HepG2 (cell line): Measurements from ENCODE around the gene MEGF6. TPM values are rescaled to one million over a fixed set of nuclear protein-coding genes. Genes with fewer than 3 reads are reported as not detected.
A peak's percentile ranks its signal among the peaks of the same experiment; 100 is the strongest.

Experiments
- ATF6 ChIP-seq: sonication (generic); formaldehyde crosslinking; conservative IDR thresholded peaks from 2 replicates; pipeline ENCODE4 v1.4.0; 2020; ENCODE audit warnings: missing genetic modification reagents
- ATRX ChIP-seq: sonication (generic); formaldehyde crosslinking; IDR thresholded peaks from 2 replicates; pipeline ENCODE4 v1.4.0; 2020; ENCODE audit warnings: missing genetic modification reagents, borderline replicate concordance
- CBFB ChIP-seq: sonication (generic); formaldehyde crosslinking; IDR thresholded peaks from 2 replicates; pipeline ENCODE4 v1.4.0; 2020; ENCODE audit warnings: missing genetic modification reagents
- CCDC6 ChIP-seq: sonication (generic); formaldehyde crosslinking; IDR thresholded peaks from 2 replicates; pipeline ENCODE4 v1.8.1; 2022; ENCODE audit warnings: mild to moderate bottlenecking, missing genetic modification reagents, moderate library complexity
- HIVEP1 ChIP-seq: sonication (generic); formaldehyde crosslinking; IDR thresholded peaks from 2 replicates; pipeline ENCODE4 v1.4.0; 2020; ENCODE audit warnings: mild to moderate bottlenecking, missing genetic modification reagents
- IRX3 ChIP-seq: sonication (generic); formaldehyde crosslinking; IDR thresholded peaks from 2 replicates; pipeline ENCODE4 v1.8.1; 2023; ENCODE audit warnings: mild to moderate bottlenecking, low read depth, missing genetic modification reagents, borderline replicate concordance
- ISL2 ChIP-seq: sonication (generic); formaldehyde crosslinking; IDR thresholded peaks from 2 replicates; pipeline ENCODE4 v1.5.0; 2020; ENCODE audit warnings: missing genetic modification reagents
- KLF15 ChIP-seq: sonication (generic); formaldehyde crosslinking; IDR thresholded peaks from 2 replicates; pipeline ENCODE4 v1.8.1; 2023; ENCODE audit warnings: borderline replicate concordance, mild to moderate bottlenecking, inconsistent platforms, missing genetic modification reagents, mixed read lengths
- NFIC ChIP-seq: IDR thresholded peaks from 2 replicates; pipeline ENCODE4 v1.6.1; 2012; ENCODE audit warnings: mild to moderate bottlenecking, low read length, inconsistent platforms
- NFKBIZ ChIP-seq: IDR thresholded peaks from 2 replicates; pipeline ENCODE4 v1.6.1; 2018; ENCODE audit warnings: missing genetic modification reagents, missing compliant biosample characterization
- REL ChIP-seq: sonication (generic); formaldehyde crosslinking; conservative IDR thresholded peaks from 2 replicates; pipeline ENCODE4 v1.8.0; 2022; ENCODE audit warnings: mild to moderate bottlenecking, missing genetic modification reagents, moderate library complexity
- RELA ChIP-seq: sonication (generic); formaldehyde crosslinking; IDR thresholded peaks from 2 replicates; pipeline ENCODE4 v1.4.0; 2020; ENCODE audit warnings: missing genetic modification reagents
- REPIN1 ChIP-seq: sonication (generic); formaldehyde crosslinking; IDR thresholded peaks from 2 replicates; pipeline ENCODE4 v1.8.0; 2022; ENCODE audit warnings: missing genetic modification reagents, low read depth, mild to moderate bottlenecking, borderline replicate concordance
- SAFB2 ChIP-seq: sonication (generic); formaldehyde crosslinking; IDR thresholded peaks from 2 replicates; pipeline ENCODE4 v1.5.1; 2020; ENCODE audit warnings: missing genetic modification reagents, low read depth, mild to moderate bottlenecking, borderline replicate concordance
- SP4 ChIP-seq: sonication (generic); formaldehyde crosslinking; IDR thresholded peaks from 2 replicates; pipeline ENCODE4 v1.8.1; 2023; ENCODE audit warnings: mild to moderate bottlenecking, missing genetic modification reagents
- TBX2 ChIP-seq: sonication (generic); formaldehyde crosslinking; IDR thresholded peaks from 2 replicates; pipeline ENCODE4 v1.5.0; 2020; ENCODE audit warnings: missing genetic modification reagents, mild to moderate bottlenecking, borderline replicate concordance
- YEATS2 ChIP-seq: sonication (generic); formaldehyde crosslinking; IDR thresholded peaks from 2 replicates; pipeline ENCODE4 v1.4.0; 2020; ENCODE audit warnings: missing genetic modification reagents, borderline replicate concordance
- ZBTB4 ChIP-seq: sonication (generic); formaldehyde crosslinking; IDR thresholded peaks from 2 replicates; pipeline ENCODE4 v1.4.0; 2020; ENCODE audit warnings: missing genetic modification reagents, mild to moderate bottlenecking, borderline replicate concordance
- ZBTB7B ChIP-seq: sonication (generic); formaldehyde crosslinking; IDR thresholded peaks from 2 replicates; pipeline ENCODE4 v1.4.0; 2020; ENCODE audit warnings: missing genetic modification reagents
- ZFP90 ChIP-seq: sonication (generic); formaldehyde crosslinking; IDR thresholded peaks from 2 replicates; pipeline ENCODE4 v1.8.0; 2022; ENCODE audit warnings: missing genetic modification reagents, mild to moderate bottlenecking, inconsistent platforms, borderline replicate concordance
- ZNF337 ChIP-seq: sonication (generic); formaldehyde crosslinking; IDR thresholded peaks from 2 replicates; pipeline ENCODE4 v1.5.1; 2020; ENCODE audit warnings: missing genetic modification reagents, low read depth, mild to moderate bottlenecking, borderline replicate concordance
- ZNF550 ChIP-seq: sonication (generic); formaldehyde crosslinking; IDR thresholded peaks from 2 replicates; pipeline ENCODE4 v1.4.0; 2020; ENCODE audit warnings: mild to moderate bottlenecking, missing genetic modification reagents, borderline replicate concordance
- ZNF564 ChIP-seq: sonication (generic); formaldehyde crosslinking; IDR thresholded peaks from 2 replicates; pipeline ENCODE4 v1.8.1; 2023; ENCODE audit warnings: mild to moderate bottlenecking, missing genetic modification reagents
- ZNF709 ChIP-seq: sonication (generic); formaldehyde crosslinking; IDR thresholded peaks from 2 replicates; pipeline ENCODE4 v1.5.0; 2020; ENCODE audit warnings: mild to moderate bottlenecking, missing genetic modification reagents
- ZNF781 ChIP-seq: sonication (generic); formaldehyde crosslinking; IDR thresholded peaks from 2 replicates; pipeline ENCODE4 v1.5.1; 2020; ENCODE audit warnings: borderline replicate concordance, mild to moderate bottlenecking, missing genetic modification reagents; ENCODE audit errors: not compliant biosample characterization
- polyA plus RNA-seq, 8 experiments: library from polyadenylated mRNA; depleted of rRNA in 3 of 8; stranded (reverse) in 7 of 8; unstranded in 1 of 8; fragments of >200 nt; fragmentation: Illumina TruSeq in 4 of 8; extraction: Trizol in 4 of 8; gene quantifications; 2 replicates each; pipeline versions ENCODE4 v1.2.1 to v1.2.3, GENCODE V29; 2011 to 2016; ENCODE audit warnings: low read depth in 4 of 8, missing spikeins in 1 of 8, mixed read lengths in 1 of 8; ENCODE audit not compliant: insufficient read depth in 1 of 8
- total RNA-seq, 5 experiments: library from RNA; depleted of rRNA; stranded (reverse); fragments of >200 nt; fragmentation: Illumina TruSeq; extraction: Trizol; gene quantifications; 2 replicates each; pipeline ENCODE4 v1.2.3, GENCODE V29; 2016; ENCODE audit warnings: low read depth in 1 of 5

The MEGF6 gene
- total and polyA plus RNA-seq, 2 of the 13 experiments (the other 11 are each of a cell fraction or from before 2014, with no cell fraction given), result 1.9 TPM

- TF ChIP-seq ZNF709 (peak; percentile 82), ZFP90 (CRISPR knock-in tag) (peak; percentile 78; the same call in 1 of the 2 replicates), ZNF550 (0 out of 2 replicates have a peak, but pooled peaks have one; percentile 59), IRX3 (CRISPR knock-in tag) (0 out of 2 replicates have a peak, but pooled peaks have one; percentile 65), CBFB (CRISPR knock-in tag) (peak; percentile 17; the same call in 1 of the 2 replicates), ZNF337 (0 out of 2 replicates have a peak, but pooled peaks have one; percentile 35), CCDC6 (CRISPR knock-in tag) (0 out of 2 replicates have a peak, but pooled peaks have one; percentile 58), NFKBIZ (CRISPR knock-in tag) (no peak), ZNF781 (CRISPR knock-in tag) (no peak), NFIC (no peak), ISL2 (CRISPR knock-in tag) (peak; percentile 40; the same call in 1 of the 2 replicates), ZBTB7B (CRISPR knock-in tag) (peak; percentile 62), HIVEP1 (CRISPR knock-in tag) (peak; percentile 87), KLF15 (no peak), REL (CRISPR knock-in tag) (0 out of 2 replicates have a peak, but pooled peaks have one; percentile 61), ZNF564 (CRISPR knock-in tag) (0 out of 2 replicates have a peak, but pooled peaks have one; percentile 52), TBX2 (CRISPR knock-in tag) (peak; percentile 88; the same call in 1 of the 2 replicates), YEATS2 (CRISPR knock-in tag) (peak; percentile 64; the same call in 1 of the 2 replicates), SP4 (CRISPR knock-in tag) (peak; percentile 80), SAFB2 (0 out of 2 replicates have a peak, but pooled peaks have one; percentile 36), RELA (0 out of 2 replicates have a peak, but pooled peaks have one; percentile 17), ATRX (CRISPR knock-in tag) (no peak), ATF6 (CRISPR knock-in tag) (0 out of 2 replicates have a peak, but pooled peaks have one; percentile 41), REPIN1 (CRISPR knock-in tag) (peak; percentile 49; the same call in 1 of the 2 replicates), ZBTB4 (CRISPR knock-in tag) (peak; percentile 65)
Observed at GRCh38 chr1:3471356-3472087, 139.8 kb downstream of the MEGF6 start (continued).
